HG03469 (cell line): ENCODE results near the gene PTGDR2.

Source experiments
- ATAC-seq: cut with Tn5 transposase; IDR thresholded peaks from one replicate; pipeline ENCODE4 v1.9.1; 2021; ENCODE audit warnings: mild to moderate bottlenecking, moderate library complexity, moderate number of reproducible peaks; ENCODE audit not compliant: unreplicated experiment

Gene PTGDR2

DNA sequence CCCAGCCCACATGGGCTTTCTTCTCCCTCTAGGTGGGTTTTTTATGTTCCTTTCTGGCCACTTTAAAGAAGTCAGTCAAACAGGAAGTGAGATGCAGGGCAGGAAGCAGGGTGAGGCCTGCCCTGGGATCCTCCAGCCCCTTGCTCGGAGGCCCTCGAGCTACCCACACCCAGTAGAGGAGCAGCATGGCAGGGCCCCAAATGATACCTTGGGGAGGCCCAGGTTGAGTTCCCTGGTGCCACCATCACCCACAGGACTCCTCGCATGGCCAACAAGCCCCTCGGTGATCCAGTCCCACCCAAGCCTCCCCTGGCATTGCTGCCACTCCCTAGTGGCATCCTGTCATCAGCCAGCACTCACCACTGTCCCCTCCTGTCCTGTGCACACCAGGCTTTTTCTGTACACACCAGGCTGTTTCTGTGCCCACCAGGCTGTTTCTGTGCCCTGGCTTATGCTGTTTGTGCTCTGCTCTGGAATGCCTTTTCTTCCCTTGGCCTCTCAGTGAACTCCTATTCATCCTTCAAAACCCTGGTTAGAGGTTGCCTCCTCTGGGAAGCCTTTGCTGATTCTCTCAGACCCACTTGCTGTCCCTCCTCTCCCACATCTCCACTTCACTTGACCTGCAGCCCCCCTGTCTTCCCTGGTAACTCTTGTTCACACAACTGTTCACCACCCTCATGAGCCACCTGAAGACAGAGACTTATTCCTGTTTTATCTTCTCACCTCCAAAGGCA is 3.1 kb upstream of the PTGDR2 start:
- no peak for ATAC-seq

DNA sequence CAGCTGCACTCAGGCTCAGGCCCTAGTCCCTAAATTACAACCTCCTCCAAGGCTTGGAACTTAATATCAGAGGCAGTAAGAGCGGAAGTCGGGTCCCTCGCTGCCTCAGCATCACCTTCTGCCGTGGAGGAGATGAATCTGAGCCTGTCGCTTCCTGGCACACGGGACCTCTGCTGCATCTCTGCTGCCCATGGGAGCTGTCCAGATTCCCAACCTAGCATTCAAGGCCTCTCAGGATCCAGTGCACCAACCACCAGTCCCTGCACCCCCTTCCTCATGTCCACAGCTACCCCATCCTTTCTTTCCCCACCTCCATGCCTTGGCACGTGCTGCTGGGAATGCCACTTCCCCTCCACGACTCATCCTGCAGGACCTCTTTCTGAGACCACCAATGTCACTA is 2.5 kb upstream of the PTGDR2 start:
- ATAC-seq: no peak

DNA sequence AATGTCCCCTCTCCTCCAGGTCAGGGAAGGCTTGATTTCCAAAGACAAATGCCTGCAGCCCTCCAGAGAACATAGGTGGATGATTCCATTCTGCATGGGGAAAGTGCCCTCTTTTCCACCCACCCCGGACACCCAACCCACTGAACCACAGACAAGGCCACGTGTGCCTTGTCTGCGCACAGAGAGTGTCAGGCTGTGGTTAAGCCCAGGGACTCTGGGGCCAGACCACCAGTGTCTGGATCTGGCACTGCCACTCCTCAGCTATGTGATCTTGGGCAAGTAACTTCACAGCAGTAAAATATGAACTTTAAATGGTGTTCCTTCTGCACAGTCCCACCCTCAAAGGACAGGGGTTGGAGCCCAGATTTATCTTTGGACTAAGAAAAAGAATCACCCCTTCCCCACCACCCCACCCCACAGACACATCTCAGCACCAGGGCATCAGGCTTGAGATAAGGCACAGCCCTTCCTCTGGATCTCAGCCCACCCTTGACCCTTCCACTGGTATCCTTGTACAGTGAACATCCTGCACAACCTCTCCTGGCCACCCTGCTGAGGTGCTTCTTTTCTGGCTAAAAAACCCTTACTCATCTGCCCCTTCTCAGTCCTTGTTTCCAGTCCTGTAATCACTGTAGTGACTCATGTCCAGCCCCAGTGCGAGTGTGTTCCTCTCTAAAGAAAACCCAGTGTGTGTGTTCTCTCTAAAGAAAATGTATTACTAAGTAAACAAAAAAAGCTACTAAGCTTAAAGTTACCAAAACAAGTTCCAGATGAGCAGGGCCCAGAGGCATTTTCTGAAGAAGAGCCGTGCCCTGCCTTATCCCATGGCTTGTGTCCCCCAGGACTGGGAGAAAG is 1.9 kb upstream of the PTGDR2 start:
- ATAC-seq: no peak

DNA sequence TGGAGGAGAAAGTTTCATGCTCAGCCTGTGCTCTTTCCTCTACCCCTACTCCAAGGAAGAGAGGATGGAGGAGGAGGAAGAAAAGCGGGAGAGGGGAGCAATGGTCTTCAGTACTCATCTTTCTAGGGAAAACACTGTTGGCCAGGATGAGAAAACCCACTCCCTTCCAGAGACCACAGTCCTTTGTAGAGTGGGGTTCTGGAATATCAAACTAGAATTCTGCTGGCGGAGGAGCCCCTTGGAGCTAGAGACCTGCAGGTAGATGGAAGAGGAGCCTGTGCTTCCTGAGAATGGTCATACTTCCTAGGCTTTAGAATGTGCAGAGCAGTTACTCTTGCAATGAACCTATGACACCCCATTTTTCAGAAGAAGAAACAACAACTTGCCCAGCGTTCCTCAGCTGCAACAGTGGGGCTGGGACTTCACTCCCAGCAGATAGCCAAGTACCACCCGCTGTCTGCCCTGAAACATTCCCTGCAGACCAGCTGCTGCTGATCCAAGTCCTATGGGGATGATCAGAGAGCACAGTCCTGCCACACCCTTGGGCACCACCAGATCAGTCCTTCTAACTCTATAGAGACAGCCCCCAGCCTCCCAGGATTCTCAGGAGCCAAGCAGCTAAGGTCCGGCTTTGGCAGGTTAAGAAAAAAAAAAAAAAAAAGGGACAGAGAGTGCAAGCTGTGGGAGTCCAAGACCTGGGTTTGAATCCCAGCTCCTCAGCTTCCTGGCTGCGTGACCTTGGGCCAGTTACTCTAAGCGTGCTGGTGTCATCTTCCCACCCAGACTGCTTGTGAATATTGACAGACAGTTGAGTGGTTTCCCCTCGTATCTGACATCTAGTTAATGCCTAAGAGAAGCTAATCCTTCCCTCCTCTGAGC is 664 bp downstream of the PTGDR2 start:
- no peak for ATAC-seq

DNA sequence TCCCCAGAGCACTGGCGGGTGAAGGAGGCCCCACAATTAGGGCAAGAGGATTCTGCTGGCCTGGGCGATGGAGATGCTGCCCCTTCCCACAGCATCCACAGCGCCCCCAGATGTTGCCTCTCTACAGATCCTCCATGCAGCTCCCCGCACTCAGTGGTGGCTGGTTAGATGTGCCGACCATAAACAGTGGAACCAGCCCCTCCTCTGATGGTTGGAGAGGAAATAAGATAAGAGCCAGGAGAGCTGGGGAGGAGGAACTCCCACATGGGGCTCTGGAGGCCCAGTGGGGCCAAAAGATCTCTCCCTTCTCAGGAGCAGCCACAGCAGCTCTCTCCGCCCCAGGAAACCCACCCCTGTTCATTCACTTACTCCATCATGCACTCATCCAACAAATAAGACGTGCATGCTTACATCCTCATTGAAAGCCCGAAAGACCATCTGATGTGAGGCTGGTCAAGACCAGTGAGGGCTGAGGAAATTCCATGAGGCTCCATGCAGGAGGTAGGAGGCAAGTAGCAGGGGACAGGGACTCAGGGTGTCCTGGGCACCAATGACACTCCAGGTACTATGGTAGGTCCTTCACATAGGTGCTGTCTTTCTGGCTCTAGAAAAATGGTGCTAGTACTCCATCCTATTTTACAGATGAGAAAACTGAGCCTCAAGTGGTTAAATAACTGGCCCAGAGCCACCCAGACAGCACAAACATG is 1.5 kb downstream of the PTGDR2 start:
- ATAC-seq: no peak

DNA sequence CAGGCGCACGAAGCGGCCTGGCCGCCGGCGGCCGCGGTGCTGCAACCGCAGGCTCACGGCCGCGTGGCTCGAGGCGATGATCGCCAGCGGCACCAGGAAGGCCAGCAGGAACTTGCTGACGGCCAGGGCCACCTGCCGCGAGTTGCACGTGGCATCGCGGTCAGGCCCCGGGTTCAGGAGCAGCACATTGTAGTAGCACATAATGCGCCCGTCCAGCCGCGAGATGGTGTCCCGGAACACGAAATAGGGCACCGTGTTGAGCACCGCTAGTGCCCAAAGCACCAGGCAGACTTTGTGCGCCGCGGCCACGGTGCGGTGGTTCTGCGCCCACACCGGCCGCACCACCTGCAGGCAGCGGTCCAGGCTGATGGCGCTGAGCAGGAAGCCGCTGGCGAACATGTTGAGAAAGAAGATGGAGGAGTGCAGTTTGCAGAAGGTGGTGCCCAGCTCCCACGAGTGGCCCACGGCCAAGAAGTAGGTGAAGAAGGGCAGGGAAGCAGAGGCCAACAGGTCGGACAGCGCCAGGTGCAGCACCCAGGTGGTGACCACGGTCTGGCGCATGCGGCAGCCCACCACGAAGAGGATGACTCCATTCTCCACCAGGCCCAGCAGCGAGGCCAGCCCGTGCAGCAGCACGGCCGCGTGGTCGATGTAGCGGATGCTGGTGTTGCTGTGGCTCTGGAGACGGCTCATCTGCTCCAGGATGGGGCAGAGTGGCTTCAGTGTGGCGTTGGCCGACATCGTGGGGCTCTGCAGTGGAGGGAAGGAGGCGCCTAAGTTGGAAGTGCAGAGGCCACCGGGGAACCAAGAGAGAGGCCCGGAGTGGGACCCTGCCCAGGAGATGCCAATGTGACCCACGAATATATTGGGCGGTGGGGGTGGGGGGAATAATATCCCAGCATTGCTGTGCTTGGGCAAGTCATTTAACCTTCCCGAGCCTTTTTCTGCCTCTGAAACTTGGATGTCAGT is 2.5 kb downstream of the PTGDR2 start:
- no peak for ATAC-seq

DNA sequence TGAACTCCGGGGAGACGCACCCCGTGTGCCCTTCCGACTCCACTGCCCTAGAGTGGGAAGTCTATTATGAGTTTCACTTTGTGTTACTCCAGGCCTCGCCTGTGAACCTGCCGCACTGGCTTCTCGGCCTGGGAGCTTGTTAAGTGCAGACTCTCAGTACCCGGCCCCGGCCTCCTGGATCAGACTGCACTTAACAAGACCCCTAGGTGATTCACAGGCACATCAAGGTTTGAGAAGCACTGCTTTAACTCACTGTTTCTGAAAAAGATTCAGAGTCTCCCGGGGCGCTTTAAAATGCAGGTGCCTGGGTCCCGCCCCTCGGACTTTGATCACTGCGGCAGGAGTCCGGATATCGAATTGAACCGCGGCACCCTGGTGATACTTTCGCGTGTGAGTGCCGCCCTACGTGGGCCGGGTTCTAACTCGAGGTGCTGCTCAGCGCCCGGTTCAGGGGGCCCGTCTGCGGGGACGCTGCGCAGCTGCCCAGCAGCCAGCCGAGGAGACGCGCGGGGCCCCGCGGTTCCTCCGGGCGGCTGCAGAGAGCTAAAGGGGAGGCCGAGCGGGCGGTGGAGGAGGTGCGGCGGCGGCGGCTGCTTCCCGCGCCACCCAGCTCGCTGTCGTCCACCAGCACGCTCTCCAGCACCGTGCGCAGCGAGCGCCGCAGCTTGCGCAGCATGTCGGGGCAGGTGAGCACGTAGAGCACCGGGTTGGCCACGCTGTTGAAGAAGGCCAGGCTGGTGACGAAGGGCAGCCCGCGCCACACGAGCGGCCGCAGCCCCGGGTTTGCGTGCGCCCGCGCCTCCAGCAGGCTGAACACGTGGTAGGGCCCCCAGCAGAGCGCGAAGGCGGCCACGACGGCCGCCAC is 3.4 kb downstream of the PTGDR2 start:
- ATAC-seq: no peak

DNA sequence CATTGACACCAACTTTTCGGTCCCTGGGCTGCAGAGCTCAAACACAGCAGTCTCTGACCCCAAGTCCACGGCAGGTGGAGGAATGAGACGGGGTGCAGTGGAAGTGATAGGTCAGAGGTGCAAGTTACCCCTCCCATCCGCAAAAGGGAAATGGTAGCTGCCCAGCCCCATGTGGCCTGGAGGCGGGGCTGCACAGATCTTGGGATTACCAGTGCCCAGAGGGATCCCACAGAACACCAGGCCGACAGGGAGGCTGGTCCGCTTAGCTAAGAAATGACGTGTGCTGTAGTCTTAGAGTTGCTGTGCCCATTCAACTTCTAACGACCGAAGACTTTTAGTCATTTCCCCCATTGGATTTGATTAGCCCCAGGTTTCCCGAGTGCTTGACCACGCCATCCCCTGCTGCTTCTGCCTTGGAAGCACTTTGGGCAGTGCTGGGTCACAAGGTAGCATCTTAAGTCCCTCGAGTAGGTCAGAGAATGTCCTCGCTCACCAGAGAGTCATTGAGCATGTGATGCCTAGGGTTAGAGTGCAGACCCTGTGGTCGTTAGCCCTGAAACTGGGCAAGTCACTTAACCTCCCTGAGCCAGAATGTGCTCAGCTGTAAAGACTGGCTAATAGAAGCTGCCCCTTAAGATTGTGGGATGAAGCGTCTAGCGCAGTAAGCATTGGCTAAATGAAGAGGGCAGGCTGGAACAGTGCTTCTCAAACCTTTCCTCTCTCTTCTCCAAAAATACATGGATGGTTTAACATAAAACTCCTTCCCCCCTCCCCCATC is 4.2 kb downstream of the PTGDR2 start:
- no peak for ATAC-seq

DNA sequence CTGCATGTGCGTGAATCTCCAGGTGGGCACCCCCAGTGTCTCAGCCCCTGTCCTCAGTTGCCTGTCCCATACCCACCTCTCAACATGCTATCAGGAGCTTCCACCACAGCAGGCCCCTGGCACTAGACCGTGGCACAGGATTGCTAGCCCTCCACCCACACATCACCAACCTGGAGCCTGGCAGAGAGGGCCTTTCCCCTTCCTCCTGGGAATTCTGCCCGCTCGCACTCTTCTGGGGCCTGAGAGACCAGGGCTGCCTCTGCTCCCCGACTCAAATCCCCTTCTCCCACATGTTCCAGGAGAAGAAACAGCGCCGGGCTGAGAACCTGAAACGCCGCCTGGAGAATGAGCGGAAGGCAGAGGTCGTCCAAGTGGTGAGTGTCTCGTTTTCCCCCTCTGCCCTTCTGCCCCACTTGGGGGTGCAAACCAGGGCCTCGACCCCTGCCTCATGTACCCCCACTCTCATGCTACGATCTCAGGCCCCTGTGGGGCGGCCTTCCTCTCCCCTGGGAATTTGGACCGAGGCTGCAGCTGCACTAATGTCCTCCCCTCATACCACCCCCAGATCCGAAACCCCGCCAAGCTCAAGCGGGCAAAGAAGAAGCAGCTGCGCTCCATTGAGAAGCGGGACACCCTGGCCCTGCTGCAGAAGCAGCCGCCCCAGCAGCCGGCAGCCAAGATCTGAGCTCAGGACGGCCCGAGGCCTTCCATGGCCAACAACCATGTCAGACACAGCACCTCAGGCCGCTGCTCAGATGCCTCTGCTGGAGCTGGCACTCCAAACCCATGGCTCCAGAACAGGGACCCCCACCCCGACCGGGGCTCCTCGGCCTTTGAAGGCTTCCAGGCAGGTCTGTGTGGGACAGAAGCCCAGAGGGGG is 5.9 kb downstream of the PTGDR2 start:
- no peak for ATAC-seq

DNA sequence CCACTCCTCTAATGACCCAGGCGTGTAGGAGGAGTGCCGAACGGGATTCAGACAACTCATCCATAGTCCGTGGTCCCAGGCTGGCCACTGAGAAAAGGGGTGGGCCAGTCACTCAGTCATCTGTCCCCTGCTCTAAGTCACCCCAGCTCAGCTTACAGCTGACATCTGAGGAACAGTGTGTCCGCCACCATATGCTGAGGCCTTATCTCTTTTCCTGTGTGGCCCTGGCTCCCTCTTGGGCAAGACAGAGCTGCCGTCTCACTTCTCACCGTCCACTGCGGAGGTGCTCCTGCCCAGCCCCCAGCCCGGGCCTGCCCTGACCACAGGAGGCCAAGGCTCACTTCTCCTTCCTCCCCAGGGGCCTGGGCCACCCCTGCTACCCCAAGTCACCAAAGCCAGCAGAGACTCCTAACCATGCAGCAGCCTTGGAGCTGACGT is 7.0 kb downstream of the PTGDR2 start:
- no peak for ATAC-seq

DNA sequence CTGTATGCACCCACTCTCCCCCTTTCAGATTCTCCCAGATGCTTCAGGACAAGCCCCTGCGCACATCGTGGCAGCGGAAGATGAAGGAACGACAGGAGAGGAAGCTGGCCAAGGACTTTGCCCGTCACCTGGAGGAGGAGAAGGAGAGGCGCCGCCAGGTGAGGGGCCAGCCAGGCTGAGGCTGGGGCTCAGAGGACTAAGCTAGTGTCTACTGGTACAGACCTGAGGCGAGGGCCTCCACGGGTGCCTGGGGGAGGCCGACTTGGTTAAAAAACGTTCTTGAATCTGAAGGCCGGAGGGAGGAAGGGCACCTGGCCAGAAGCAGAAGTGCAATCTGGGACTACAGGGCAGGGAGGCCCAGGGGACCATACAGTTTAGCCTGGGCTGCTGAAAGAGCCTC is 7.9 kb downstream of the PTGDR2 start:
- ATAC-seq: no peak

DNA sequence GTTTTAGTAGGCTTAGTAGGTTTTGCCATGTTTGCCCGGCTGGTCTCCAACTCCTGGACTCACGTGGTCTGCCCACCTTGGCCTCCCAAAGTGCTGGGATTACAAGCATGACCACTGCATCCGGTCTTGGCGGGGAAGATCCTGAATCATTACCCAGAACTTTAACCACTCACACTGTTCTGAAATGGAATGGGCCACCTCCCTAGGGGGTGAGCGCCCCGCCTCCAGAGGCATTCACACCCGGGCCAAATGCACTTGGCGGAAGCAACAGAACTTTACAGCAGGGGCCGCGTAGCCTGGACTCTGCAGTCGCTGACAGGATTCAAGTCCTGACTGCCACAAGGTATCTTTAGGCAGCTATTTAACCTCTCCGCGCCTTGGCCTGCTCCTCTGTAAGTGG is 8.5 kb downstream of the PTGDR2 start:
- no peak for ATAC-seq

DNA sequence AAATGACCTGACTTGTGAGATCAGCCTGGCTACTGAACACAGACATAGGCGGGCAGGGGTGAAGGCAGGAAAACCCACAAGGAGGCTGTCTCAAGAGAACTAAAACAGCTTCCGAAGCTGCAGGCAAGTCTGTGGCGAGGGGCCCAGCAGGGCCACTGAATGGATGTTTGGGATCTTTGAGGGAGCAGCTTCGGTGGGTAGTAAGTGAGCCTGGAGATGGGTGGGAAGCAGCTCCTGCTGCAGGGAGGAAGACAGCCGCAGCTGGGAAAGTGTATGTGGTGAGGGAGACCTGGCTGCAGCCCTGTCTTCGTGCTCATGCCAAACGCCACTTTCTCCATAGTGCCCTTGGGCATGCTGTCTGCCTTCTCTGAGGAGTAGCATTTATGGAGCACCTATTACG is 10.4 kb downstream of the PTGDR2 start:
- no peak for ATAC-seq

DNA sequence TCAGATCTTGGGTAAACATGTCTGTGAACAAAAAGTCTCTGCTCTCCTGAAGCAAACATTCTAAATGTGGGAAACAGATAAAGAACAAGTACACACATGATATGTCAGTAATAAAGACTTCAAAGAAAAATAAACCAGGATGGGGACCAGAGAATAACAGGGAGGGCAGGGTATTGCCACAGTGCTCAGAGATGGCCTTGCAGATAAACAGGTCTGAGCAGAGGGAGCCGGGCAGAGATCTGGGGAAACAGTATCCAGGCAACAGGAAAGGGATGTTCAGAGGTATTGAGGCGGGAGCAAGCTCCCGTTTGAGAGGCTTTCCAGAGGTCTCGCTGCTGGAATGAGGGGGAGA is 10.9 kb downstream of the PTGDR2 start:
- no peak for ATAC-seq

DNA sequence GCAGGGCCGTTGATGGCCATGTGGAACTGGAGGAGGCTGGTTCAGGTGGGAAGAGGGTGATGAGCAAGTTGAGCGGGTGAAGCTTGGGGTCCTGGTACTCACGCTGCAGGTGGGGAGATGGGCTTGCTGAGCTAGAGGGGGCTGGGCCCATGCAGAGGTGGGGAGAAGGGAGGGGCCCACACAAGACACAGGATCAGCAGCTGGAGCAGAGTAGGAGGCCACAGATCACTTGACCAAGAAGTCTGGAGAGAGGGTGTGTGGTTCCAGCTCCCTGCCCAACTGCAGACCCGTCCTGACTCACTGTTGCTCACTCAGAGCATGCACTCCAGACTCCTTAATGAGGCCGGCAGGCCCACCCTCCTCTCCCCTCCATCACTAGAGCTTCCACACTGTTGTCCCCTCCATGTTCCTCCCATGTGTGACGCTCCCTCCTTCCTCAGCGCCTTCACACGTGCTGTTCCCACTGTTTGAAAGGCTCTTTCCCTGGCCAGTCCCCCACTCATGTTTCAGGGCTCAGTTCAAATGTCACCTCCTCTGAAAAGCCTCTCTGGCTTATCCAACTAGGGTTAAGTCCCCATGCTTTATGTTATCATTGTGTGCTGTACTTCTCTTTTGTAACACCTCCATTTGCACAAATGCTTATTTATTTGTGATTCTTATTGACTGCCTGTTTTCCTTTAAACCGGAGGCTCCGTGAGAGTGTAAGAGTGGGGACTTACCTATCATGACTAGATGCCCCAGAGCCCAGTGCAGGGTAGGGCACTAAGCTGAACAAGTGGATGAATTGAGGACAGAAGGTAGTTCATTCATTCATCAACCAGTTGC is 11.5 kb downstream of the PTGDR2 start:
- ATAC-seq: no peak
